ENCODE data around the gene CMTM5.
"Not testable (repeated sequence)": the region's sequence is repeated elsewhere in the genome, so short reads cannot be mapped to it uniquely, and the experiment has no call there.

DNA sequence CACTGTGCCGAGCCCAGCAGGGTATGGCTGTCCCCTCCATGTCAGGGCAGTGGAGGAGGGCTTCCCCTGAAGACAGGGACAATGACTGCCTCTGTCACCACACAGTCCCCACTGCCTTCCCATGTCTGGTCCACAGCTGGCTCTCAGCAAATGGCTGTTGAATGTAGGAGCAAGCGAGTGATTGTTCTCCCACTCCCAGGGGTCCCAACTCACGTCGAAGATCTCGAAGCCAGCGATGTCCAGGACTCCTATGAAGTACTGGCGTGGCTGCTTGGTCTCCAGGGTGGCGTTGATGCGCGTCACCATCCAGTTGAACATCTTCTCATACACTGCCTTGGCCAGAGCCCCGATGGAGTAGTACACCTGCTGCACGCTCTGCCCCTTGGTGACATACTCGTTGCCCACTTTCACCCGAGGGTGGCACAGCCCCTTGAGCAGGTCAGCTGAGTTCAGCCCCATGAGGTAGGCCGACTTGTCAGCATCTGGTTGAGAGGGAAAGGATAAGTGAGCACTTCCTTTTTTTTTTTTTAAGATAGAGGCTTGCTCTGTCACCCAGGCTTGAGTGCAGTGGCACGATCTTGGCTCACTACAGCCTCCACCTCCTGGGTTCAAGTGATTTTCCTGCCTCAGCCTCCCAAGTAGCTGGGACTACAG, 23.8 kb downstream of the CMTM5 start:
- TF ChIP-seq POLR2A (IDR thresholded peaks at IDR 0.05) = not testable (repeated sequence)
- TF ChIP-seq, protein P1, sequence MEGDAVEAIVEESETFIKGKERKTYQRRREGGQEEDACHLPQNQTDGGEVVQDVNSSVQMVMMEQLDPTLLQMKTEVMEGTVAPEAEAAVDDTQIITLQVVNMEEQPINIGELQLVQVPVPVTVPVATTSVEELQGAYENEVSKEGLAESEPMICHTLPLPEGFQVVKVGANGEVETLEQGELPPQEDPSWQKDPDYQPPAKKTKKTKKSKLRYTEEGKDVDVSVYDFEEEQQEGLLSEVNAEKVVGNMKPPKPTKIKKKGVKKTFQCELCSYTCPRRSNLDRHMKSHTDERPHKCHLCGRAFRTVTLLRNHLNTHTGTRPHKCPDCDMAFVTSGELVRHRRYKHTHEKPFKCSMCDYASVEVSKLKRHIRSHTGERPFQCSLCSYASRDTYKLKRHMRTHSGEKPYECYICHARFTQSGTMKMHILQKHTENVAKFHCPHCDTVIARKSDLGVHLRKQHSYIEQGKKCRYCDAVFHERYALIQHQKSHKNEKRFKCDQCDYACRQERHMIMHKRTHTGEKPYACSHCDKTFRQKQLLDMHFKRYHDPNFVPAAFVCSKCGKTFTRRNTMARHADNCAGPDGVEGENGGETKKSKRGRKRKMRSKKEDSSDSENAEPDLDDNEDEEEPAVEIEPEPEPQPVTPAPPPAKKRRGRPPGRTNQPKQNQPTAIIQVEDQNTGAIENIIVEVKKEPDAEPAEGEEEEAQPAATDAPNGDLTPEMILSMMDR (IDR thresholded peaks at IDR 0.05) = not testable (repeated sequence)

All from stomach (tissue), 4 donors.